Tibial artery (tissue), 4 donors: ENCODE data around the gene PRDX2.
"Not testable (repeated sequence)": the region's sequence is repeated elsewhere in the genome, so short reads cannot be mapped to it uniquely, and the experiment has no call there.

Experiments
- DNase-seq, 2 donors: peaks; one replicate each; pipeline ENCODE4 v3.0.0-alpha.2; 2019
- H3K27ac ChIP-seq, 2 donors: fragments of 200-600 bp; sonication (generic) in 1 of 2; 1 replicate in 1 of 2; 2 replicates in 1 of 2; pipeline ENCODE4 v1.5.1; 2018 to 2019; ENCODE audit warnings: mild to moderate bottlenecking in 1 of 2
- H3K27me3 ChIP-seq, 2 donors: fragments of 200-600 bp; sonication (generic) in 1 of 2; one replicate each; pipeline versions ENCODE4 v1.5.1 to v1.6.0; 2016 to 2019
- H3K36me3 ChIP-seq, 3 donors: fragments of 200-600 bp; sonication (generic) in 2 of 3; one replicate each; pipeline ENCODE4 v1.5.1; 2016 to 2019; ENCODE audit warnings: mild to moderate bottlenecking in 2 of 3
- H3K4me1 ChIP-seq, 4 donors: fragments of 200-600 bp; sonication (generic) in 2 of 4; 1 replicate in 3 of 4; 2 replicates in 1 of 4; pipeline ENCODE4 v1.5.1; 2016 to 2019
- H3K4me3 ChIP-seq, 2 donors: fragments of 200-600 bp; sonication (generic) in 1 of 2; 1 replicate in 1 of 2; 2 replicates in 1 of 2; pipeline ENCODE4 v1.5.1; 2018 to 2019; ENCODE audit warnings: mild to moderate bottlenecking in 2 of 2
- H3K9me3 ChIP-seq, 3 donors: fragments of 200-600 bp; sonication (generic) in 1 of 3; one replicate each; pipeline ENCODE4 v1.5.1; 2016 to 2019
- CTCF ChIP-seq, 2 experiments: fragments of 200-600 bp in 1 of 2; fragments of 450-650 bp in 1 of 2; IDR thresholded peaks; one replicate each; pipeline ENCODE4 v1.5.1; 2017 to 2019; ENCODE audit warnings: antibody characterized with exemption in 2 of 2, mild to moderate bottlenecking in 1 of 2, moderate library complexity in 1 of 2
- intact Hi-C: fragments of 100-400 bp; cut with DNase I; formaldehyde crosslinking; loops from one replicate; pipeline ENCODE4 v1.15.0; 2023; ENCODE audit warnings: low total_unique reads

PRDX2 gene

GRCh38 chr19:12800466-12800770, 1.2 kb downstream of the PRDX2 start:
- Histone ChIP-seq H3K4me1 (peaks cover 0 to 31% (median 23%) of the 10 kb centered on the region in 4 donors), H3K27ac (peak overlapping the region in 1 of 2 donors; percentile 82), H3K27me3 (no peaks in the 10 kb centered on the region), H3K36me3 (peaks cover 12 to 18% (median 18%) of the 10 kb centered on the region in 3 donors), H3K4me3 (peak overlapping the region; percentile 65 to 66), H3K9me3 (no peaks in the 10 kb centered on the region)
- DNase-seq, result no peak
- TF ChIP-seq CTCF (IDR thresholded peaks at IDR 0.05), result no peak
- intact Hi-C loops, result no loop called here

DNA sequence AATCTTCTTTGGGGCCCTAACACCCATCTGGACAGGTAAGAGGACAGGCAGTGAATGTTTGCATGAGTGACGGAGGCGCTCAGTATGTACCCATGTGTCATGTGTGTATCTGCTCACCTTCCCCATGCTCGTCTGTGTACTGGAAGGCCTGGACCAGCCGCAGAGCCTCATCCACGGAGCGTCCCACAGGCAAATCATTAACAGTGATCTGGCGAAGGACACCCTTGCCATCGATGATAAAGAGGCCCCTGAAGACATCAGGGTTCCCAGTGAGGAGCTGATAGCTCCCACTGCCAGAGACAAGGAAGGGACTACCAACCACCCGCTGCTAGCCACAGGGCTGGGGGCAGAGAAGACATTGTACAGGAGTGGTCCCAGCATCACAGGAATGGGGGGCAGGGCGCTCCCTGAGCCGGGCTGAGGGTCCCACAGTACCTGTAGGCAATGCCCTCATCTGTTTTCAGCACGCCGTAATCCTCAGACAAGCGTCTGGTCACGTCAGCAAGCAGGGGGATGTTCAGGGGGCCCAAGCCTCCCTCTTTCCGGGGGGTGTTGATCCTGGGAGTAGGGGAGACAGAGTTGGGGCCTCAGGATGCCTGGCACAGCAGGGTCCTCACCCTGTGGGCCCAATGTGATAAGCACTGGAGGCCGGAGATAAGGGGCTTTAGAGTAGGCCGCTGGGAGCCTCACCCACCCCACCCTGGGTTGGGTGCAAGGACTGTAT, 1.7 kb downstream of the PRDX2 start:
- intact Hi-C loops, result loop anchor here (10.0 kb wide), 1 partner anchor 1045 kb away; no protein-coding TSS in a partner anchor
- Histone ChIP-seq H3K4me3 (no peak overlapping the region), H3K4me1 (peaks cover 0 to 31% (median 24%) of the 10 kb centered on the region in 4 donors), H3K9me3 (no peaks in the 10 kb centered on the region), H3K27ac (peak overlapping the region in 1 of 2 donors; percentile 82), H3K27me3 (no peaks in the 10 kb centered on the region), H3K36me3 (peaks cover 12 to 18% (median 18%) of the 10 kb centered on the region in 3 donors)
- TF ChIP-seq CTCF (IDR thresholded peaks at IDR 0.05), result no peak
- DNase-seq, result no peak

- H3K4me1 ChIP-seq, result peaks cover 0 to 40% (median 32%) of the 10 kb centered on the region in 4 donors
- H3K27ac ChIP-seq, DNase-seq, H3K4me3 ChIP-seq, H3K9me3 ChIP-seq, H3K27me3 ChIP-seq: not testable (repeated sequence)
- peaks cover 12 to 22% (median 21%) of the 10 kb centered on the region in 3 donors for H3K36me3 ChIP-seq
- intact Hi-C loops, result loop anchor here (2.0 to 10.0 kb wide), 2 partner anchors 31 to 1047 kb away; no protein-coding TSS in a partner anchor
Measured at GRCh38 chr19:12797607-12798006, 4.0 kb downstream of the PRDX2 start.

GRCh38 chr19:12797141-12797587, 4.4 kb downstream of the PRDX2 start:
- H3K4me3 ChIP-seq, result no peak overlapping the region
- H3K4me1 ChIP-seq, result peaks cover 0 to 36% (median 28%) of the 10 kb centered on the region in 4 donors
- no peak overlapping the region for H3K27ac ChIP-seq
- intact Hi-C loops, result loop anchor here (2.0 to 10.0 kb wide), 2 partner anchors 30 to 1048 kb away; no protein-coding TSS in a partner anchor
- no peaks in the 10 kb centered on the region for H3K27me3 ChIP-seq
- H3K36me3 ChIP-seq, result peaks cover 12 to 27% (median 25%) of the 10 kb centered on the region in 3 donors
- no peak for TF ChIP-seq CTCF (IDR thresholded peaks at IDR 0.05)
- no peaks in the 10 kb centered on the region for H3K9me3 ChIP-seq
- no peak for DNase-seq

GRCh38 chr19:12796146-12797071, 5.2 kb downstream of the PRDX2 start:
- Histone ChIP-seq H3K27ac (peak overlapping the region; percentile 60 to 98), H3K9me3 (no peaks in the 10 kb centered on the region), H3K4me3 (no peak overlapping the region), H3K4me1 (peaks cover 0 to 32% (median 24%) of the 10 kb centered on the region in 4 donors), H3K36me3 (peaks cover 12 to 30% (median 28%) of the 10 kb centered on the region in 3 donors), H3K27me3 (no peaks in the 10 kb centered on the region)
- peak; percentile 95 to 97 for TF ChIP-seq CTCF (IDR thresholded peaks at IDR 0.05)
- peak in 1 of 2 donors; percentile 86 for DNase-seq
- intact Hi-C loops, result loop anchor here (2.0 to 10.0 kb wide), 2 partner anchors 30 to 1048 kb away; no protein-coding TSS in a partner anchor
